ENCODE measurements around the gene XDH.

DNA sequence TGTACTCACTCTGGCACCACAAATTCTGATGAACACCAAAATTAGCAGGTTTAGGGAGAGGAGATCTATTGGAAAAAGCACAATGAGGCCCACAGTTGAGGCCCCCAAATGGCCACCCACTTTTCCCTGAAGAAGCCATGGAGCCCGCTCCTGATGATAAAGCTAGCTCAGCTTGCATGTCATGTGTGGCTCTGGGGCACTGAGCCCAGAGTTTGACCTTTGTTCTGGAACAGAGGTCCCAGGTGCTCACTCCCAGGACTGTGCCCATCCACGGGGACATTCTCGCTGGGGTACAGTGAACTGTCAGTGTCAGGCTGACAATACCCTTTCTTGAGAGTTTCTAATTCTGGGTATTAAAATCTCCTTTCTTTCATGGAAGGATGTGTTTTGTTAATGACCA lies 36.2 kb downstream of the XDH start:
- TF ChIP-seq, protein P1, sequence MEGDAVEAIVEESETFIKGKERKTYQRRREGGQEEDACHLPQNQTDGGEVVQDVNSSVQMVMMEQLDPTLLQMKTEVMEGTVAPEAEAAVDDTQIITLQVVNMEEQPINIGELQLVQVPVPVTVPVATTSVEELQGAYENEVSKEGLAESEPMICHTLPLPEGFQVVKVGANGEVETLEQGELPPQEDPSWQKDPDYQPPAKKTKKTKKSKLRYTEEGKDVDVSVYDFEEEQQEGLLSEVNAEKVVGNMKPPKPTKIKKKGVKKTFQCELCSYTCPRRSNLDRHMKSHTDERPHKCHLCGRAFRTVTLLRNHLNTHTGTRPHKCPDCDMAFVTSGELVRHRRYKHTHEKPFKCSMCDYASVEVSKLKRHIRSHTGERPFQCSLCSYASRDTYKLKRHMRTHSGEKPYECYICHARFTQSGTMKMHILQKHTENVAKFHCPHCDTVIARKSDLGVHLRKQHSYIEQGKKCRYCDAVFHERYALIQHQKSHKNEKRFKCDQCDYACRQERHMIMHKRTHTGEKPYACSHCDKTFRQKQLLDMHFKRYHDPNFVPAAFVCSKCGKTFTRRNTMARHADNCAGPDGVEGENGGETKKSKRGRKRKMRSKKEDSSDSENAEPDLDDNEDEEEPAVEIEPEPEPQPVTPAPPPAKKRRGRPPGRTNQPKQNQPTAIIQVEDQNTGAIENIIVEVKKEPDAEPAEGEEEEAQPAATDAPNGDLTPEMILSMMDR (IDR thresholded peaks at IDR 0.05; ENCODE audit: insufficient read depth, low read length, poor library complexity, severe bottlenecking) = no peak
- TF ChIP-seq EZH2phosphoT487 (conservative IDR thresholded peaks at IDR 0.05; ENCODE audit: low read length) = no peak
